HG03095 (cell line): Measurements from ENCODE around the gene STX17.
"Not testable (repeated sequence)": the region's sequence is repeated elsewhere in the genome, so short reads cannot be mapped to it uniquely, and the experiment has no call there.

Experiments
- ATAC-seq: cut with Tn5 transposase; IDR thresholded peaks from one replicate; pipeline ENCODE4 v1.9.1; 2021; ENCODE audit warnings: moderate library complexity; ENCODE audit not compliant: unreplicated experiment

Gene STX17

GRCh38 chr9:99906403-99907207 is at the start of gene STX17:
TSS of gene STX17 (plus strand) at chr9:99906654. CDS start at chr9:99915240, 8,586 bp downstream.
- ATAC-seq: peak; percentile 75

- not testable (repeated sequence) for ATAC-seq
Observed at GRCh38 chr9:99857576-99857975, 48.9 kb upstream of the STX17 start.

GRCh38 chr9:99858087-99858486 is 48.4 kb upstream of the STX17 start:
- no peak for ATAC-seq

GRCh38 chr9:99859243-99859980 is 47.0 kb upstream of the STX17 start:
- no peak for ATAC-seq

GRCh38 chr9:99860266-99860665 is 46.2 kb upstream of the STX17 start:
- no peak for ATAC-seq

- ATAC-seq: no peak
Observed at GRCh38 chr9:99863955-99864354, 42.5 kb upstream of the STX17 start.

GRCh38 chr9:99866398-99866797 is 40.1 kb upstream of the STX17 start:
- ATAC-seq: no peak

- no peak for ATAC-seq
Observed at GRCh38 chr9:99867536-99867935, 38.9 kb upstream of the STX17 start.

GRCh38 chr9:99867968-99868367 is 38.5 kb upstream of the STX17 start:
- ATAC-seq: peak; percentile 44

- ATAC-seq: peak; percentile 89
Observed at GRCh38 chr9:99868845-99869244, 37.6 kb upstream of the STX17 start.

GRCh38 chr9:99870126-99870525 is 36.3 kb upstream of the STX17 start:
- ATAC-seq: no peak

GRCh38 chr9:99873531-99873930 is 32.9 kb upstream of the STX17 start:
- no peak for ATAC-seq

GRCh38 chr9:99873943-99874584 is 32.4 kb upstream of the STX17 start:
- ATAC-seq: no peak

- no peak for ATAC-seq
Observed at GRCh38 chr9:99876190-99876589, 30.3 kb upstream of the STX17 start.

- ATAC-seq: no peak
Observed at GRCh38 chr9:99878651-99879050, 27.8 kb upstream of the STX17 start.

GRCh38 chr9:99881769-99882168 is 24.7 kb upstream of the STX17 start:
- no peak for ATAC-seq

- no peak for ATAC-seq
Observed at GRCh38 chr9:99885747-99886146, 20.7 kb upstream of the STX17 start.

- no peak for ATAC-seq
Observed at GRCh38 chr9:99889120-99889519, 17.3 kb upstream of the STX17 start.

- no peak for ATAC-seq
Observed at GRCh38 chr9:99894826-99895225, 11.6 kb upstream of the STX17 start.

- no peak for ATAC-seq
Observed at GRCh38 chr9:99895510-99895909, 10.9 kb upstream of the STX17 start.

- no peak for ATAC-seq
Observed at GRCh38 chr9:99896119-99896518, 10.3 kb upstream of the STX17 start.

- ATAC-seq: no peak
Observed at GRCh38 chr9:99903393-99903792, 3.1 kb upstream of the STX17 start.
